ENCODE data around the gene ST6GALNAC3.

ST6GALNAC3 gene

DNA sequence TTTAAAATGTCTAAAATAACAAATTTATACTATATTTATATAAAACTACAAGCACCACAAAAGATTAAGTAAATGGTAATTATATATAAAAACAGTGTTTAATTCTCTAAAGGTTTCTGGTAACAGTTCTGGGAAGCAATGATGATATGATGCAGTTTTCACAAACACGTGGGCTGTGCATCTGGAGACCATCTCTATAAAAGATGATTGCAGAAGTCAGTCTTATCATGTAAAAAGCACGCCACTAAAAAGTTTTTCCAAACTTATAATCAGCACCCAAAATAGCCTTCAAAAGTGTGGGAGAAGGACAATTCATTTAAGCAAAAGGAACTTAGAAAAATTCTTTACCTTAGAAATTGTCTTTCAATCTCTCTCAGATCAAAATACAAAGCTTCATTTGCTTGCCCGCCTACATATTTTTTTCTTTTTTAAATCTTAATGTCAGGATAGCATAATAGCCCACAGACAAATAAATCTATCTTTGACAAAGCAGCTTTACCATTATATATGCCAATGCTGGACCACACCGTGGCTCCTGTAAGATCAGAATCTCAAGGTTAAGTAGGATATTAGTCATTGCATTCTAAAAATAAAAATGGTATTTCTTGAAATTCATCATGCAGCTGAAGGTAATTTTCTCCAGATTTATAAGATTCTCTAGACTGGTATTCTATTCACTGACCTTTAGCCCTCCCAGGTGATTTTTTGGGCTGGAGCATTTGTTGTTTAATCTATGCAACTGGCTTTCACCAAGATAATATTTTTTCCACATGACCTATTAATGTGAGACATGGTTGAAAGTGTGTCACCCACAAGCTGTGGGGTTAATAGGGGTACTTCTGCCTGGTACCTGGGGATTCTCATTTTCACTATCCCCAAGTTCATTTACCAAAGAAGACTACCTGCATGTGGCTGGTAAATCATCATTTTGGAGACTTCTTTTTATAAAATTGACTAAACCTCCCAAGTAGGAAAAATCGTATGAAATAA, 603.2 kb downstream of the ST6GALNAC3 start:
- no peaks in the 10 kb centered on the region for H3K36me3 Mint-ChIP-seq (ENCODE audit: low read depth)
- no peaks in the 10 kb centered on the region for H3K9me3 Mint-ChIP-seq
- H3K4me3 Mint-ChIP-seq = no peak overlapping the region
- H3K4me1 Mint-ChIP-seq (ENCODE audit: low read depth) = no peaks in the 10 kb centered on the region
- peaks cover 7% of the 10 kb centered on the region for H3K27me3 Mint-ChIP-seq
- H3K27ac Mint-ChIP-seq = no peak overlapping the region

DNA sequence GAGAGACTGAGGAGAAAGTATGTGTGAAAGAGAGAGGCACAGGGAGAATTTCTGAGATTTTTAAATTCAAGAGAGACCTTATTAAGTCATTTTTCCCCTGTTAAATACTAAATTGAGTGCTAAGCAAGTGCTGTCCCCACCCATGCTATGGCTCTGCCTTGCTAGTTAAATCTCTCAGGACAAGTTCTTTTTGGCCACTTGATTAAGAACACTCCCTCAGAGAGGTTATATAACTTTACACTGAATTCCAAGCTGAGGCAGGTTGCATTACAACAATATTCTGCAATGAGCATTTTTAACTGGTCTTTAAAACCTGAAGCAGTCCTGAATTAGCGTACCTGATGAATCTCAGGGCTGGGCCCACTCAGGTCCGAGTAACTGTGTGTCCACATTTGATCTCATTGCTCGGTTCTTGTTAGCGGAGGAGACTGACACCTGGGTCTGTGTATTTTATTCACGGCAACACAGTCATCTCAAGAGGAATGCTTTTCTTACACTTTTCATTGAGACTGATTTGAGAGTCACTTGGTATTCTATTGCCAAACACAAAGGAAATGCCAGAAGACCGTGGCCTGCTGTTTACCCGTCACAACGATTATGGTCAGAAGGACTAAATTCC, 605.1 kb downstream of the ST6GALNAC3 start:
- no peak overlapping the region for H3K27ac Mint-ChIP-seq
- peaks cover 7% of the 10 kb centered on the region for H3K27me3 Mint-ChIP-seq

DNA sequence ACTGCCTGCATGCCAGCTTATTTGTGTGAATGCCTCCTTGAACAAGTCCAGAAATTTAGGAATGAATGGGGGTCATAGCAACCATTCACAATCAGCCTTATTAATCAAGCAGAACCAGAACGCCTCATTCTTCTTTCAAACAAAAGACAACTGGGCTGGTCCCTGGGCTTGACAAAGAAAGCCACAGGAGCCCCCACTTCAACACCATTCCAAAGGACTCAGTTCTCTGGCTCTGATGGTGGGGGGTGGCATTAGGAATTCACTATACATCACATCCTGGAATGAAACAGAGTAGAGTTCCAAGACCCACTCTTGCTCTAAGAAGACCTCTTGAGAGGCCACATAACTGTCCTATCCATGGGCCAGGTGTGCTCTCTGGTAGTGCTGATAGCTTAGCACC, 606.1 kb downstream of the ST6GALNAC3 start:
- H3K27me3 Mint-ChIP-seq = peaks cover 3% of the 10 kb centered on the region
- H3K9me3 Mint-ChIP-seq = no peaks in the 10 kb centered on the region
- H3K36me3 Mint-ChIP-seq (ENCODE audit: low read depth) = no peaks in the 10 kb centered on the region
- H3K27ac Mint-ChIP-seq = no peak overlapping the region
- H3K4me3 Mint-ChIP-seq = no peak overlapping the region
- H3K4me1 Mint-ChIP-seq (ENCODE audit: low read depth) = no peaks in the 10 kb centered on the region

More for the DNA sequence above, 605.1 kb downstream of the ST6GALNAC3 start:
- H3K36me3 Mint-ChIP-seq (ENCODE audit: low read depth) = no peaks in the 10 kb centered on the region
- no peaks in the 10 kb centered on the region for H3K4me1 Mint-ChIP-seq (ENCODE audit: low read depth)
- H3K4me3 Mint-ChIP-seq = no peak overlapping the region
- H3K9me3 Mint-ChIP-seq = no peaks in the 10 kb centered on the region

DNA sequence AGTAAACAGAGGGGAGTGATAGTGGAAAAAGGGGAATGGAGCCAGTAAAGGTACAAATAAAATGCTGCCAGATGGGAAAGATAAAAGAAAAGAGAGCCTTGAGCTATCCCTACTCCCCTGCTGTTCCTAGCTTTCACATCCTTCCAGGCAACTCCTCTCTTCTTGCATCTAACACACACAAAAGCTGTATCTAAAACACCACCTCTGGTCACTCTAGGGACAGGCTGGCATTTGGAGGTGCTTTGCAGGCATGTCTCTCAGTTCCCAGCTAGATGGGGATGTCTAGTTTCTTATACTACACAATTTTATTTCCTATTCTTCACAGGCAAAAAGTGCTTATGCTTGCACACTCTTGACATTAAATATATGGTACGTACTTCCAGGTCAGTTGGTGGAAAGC, 607.6 kb downstream of the ST6GALNAC3 start:
- Mint-ChIP-seq H3K36me3 (ENCODE audit: low read depth) (no peaks in the 10 kb centered on the region), H3K27me3 (no peaks in the 10 kb centered on the region), H3K4me1 (ENCODE audit: low read depth) (no peaks in the 10 kb centered on the region), H3K9me3 (no peaks in the 10 kb centered on the region), H3K27ac (no peak overlapping the region), H3K4me3 (no peak overlapping the region)

All from stimulated activated naive CD8-positive, alpha-beta T cell treated with anti-CD3 and anti-CD28 coated beads, Interleukin-15, Interleukin-2, amounts not matched to agents 100 ng/mL and 50 ng/mL, for 24 hours (primary cell).